Thyroid gland (tissue), 4 donors: ENCODE measurements around the gene BCLAF1.

Experiments used
- POLR2A ChIP-seq, 2 donors: fragments of 450-650 bp; IDR thresholded peaks; one replicate each; pipeline ENCODE4 v1.6.1; 2017; ENCODE audit warnings: antibody characterized with exemption in 2 of 2, mild to moderate bottlenecking in 2 of 2, moderate library complexity in 1 of 2
- TF ChIP-seq, protein P1 (sequence below), 6 experiments: fragments of 200-600 bp in 3 of 6; fragments of 450-650 bp in 3 of 6; sonication (generic) in 3 of 6; IDR thresholded peaks; one replicate each; pipeline ENCODE4 v1.5.1; 2016 to 2019; ENCODE audit warnings: antibody characterized with exemption in 6 of 6, mild to moderate bottlenecking in 2 of 6, inconsistent platforms in 1 of 6, moderate library complexity in 1 of 6

DNA sequence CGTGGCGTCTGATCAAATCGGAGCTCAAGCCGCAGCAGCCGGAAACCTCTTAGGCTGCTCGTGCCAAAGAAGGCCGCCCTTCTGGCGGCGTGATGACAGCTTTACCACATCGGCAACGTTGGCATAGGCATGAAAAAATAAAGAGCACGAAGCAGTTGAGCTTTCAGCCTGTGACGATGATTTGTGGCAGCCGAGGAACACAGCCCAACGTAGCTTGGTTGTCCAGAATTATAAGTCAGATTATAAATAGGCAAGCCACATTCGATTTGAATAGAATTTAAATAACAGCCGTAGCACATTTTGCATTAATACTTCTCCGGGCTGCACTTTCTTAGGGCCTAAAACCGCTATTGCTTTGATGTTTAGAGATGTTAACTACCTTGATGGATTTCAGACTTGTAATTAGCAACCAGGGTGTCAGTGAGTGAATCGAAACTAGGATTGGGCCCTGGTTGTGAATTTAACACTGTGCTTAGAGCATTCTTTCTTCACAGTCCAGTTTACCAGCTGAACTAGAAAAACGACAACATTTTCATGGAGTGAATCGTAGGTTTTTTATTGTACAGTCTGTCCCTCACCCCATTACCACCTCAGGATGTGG is 864 bp upstream of the BCLAF1 start:
- TF ChIP-seq, protein P1, sequence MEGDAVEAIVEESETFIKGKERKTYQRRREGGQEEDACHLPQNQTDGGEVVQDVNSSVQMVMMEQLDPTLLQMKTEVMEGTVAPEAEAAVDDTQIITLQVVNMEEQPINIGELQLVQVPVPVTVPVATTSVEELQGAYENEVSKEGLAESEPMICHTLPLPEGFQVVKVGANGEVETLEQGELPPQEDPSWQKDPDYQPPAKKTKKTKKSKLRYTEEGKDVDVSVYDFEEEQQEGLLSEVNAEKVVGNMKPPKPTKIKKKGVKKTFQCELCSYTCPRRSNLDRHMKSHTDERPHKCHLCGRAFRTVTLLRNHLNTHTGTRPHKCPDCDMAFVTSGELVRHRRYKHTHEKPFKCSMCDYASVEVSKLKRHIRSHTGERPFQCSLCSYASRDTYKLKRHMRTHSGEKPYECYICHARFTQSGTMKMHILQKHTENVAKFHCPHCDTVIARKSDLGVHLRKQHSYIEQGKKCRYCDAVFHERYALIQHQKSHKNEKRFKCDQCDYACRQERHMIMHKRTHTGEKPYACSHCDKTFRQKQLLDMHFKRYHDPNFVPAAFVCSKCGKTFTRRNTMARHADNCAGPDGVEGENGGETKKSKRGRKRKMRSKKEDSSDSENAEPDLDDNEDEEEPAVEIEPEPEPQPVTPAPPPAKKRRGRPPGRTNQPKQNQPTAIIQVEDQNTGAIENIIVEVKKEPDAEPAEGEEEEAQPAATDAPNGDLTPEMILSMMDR (IDR thresholded peaks at IDR 0.05) = no peak
- no peak for TF ChIP-seq POLR2A (IDR thresholded peaks at IDR 0.05)
